PC-3 (cell line): Measurements from ENCODE around the gene NR3C1.

Source experiments
- CTCF ChIP-seq: fragments of 300-600 bp; sonication (generic); conservative IDR thresholded peaks from 2 replicates; pipeline ENCODE4 v1.5.1; 2017; ENCODE audit warnings: antibody characterized with exemption, low read depth, mild to moderate bottlenecking, low read length
- EZH2 ChIP-seq: fragments of 300-600 bp; sonication (generic); IDR thresholded peaks from one replicate; pipeline ENCODE4 v1.6.1; 2017; ENCODE audit warnings: antibody characterized with exemption, mild to moderate bottlenecking, low read length; ENCODE audit not compliant: unreplicated experiment
- EZH2phosphoT487 ChIP-seq: fragments of 300-600 bp; sonication (generic); IDR thresholded peaks from 2 replicates; pipeline ENCODE4 v1.6.1; 2018; ENCODE audit warnings: mild to moderate bottlenecking, antibody characterized with exemption, low read length, borderline replicate concordance

GRCh38 chr5:143267186-143267585, 136.3 kb downstream of the NR3C1 start:
- TF ChIP-seq CTCF, result no peak
- no peak for TF ChIP-seq EZH2
- no peak for TF ChIP-seq EZH2phosphoT487
